ENCODE data around the gene FNDC8.
"Not testable (repeated sequence)": the region's sequence is repeated elsewhere in the genome, so short reads cannot be mapped to it uniquely, and the experiment has no call there.

The FNDC8 gene

DNA sequence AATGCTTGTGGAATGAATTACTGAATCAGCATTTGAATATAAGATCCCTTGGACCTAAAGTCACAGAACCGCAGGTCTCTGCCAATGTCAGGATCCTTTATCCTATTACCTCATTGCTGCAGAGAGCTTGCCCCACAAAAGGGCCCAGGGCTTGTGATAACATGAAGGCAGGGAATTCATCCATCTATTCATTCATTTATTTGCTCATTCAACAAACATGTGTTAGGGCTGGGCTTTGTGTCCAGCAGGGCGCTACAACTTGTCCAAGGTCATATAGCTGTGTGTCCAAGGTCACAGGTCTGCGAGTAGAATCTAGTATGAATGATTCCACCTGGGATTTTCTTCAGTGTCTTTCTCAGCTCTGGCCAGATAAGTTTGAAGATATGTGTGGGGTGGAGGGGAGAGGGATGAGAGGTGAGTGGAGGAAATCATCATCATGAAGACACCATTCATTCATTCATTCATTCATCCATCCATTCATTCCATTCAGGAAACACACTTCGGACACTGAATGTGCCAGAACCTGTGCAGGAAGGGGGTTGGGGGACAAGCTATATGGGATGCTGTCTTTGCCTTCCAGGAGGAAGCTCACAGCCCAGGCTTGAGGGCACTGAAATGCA is 24.9 kb downstream of the FNDC8 start:
- no peak for DNase-seq

DNA sequence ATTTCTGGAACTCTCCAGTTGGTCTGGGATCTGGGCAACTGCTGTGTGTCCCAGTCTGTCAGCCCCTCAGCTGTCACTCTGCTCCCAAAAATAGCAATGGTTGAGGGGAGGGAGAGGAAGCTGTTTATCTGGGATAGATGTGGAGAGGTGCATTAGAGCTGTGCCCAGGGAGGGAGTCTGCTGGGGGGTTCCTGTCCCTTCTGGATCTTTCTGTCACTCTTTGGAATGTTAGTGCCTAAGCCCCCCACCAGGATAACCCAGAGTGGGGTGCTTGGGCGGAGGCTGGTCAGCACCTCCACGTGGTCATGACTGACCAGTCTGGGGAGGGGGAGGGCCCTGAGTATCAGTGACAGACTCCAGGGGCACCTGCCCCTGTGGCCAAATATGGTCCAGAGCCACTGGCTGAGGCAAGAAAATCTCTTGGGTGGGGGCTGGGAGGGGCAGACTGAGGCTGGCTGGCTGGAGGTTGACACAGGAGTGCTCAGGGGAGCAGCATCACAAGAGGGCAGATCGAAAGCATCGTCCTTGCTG is 26.0 kb downstream of the FNDC8 start, which contains the start of gene UNC45B:
UNC45B (plus strand) TSS at position 443 of the 531 bp plus-strand sequence. CDS start 447 bp downstream, outside the sequence.
- DNase-seq = no peak

DNA sequence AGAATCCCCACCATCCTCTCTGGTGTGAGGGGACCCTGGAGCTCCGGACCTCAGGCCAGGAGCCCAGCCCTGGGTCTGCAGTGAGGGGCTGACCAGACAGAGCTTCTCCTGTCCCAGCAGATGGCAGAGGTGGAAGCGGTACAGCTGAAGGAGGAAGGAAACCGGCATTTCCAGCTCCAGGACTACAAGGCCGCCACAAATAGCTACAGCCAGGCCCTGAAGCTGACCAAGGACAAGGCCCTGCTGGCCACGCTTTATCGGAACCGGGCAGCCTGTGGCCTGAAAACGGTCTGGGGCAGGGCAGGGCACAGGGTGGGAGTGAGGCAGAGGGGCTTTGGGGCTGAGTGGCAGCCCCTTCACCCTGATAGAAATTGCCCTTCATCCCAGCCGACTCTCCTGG is 26.7 kb downstream of the FNDC8 start:
- no peak for DNase-seq

DNA sequence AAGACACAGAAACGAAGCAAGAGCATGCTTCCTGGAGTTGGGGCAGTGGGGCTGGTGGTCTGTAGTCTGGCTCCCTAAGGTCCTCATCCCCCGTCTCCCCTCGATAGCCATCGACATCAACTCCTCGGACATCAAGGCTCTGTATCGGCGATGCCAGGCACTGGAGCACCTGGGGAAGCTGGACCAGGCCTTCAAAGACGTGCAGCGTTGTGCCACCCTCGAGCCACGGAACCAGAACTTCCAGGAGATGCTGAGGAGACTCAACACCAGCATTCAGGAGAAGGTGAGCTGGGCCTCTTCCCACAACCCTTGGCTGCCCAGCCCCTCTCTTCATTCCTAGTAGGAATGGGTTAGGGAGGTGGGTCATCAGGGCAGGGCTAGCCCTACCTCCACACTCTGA is 28.5 kb downstream of the FNDC8 start:
- no peak for DNase-seq

DNA sequence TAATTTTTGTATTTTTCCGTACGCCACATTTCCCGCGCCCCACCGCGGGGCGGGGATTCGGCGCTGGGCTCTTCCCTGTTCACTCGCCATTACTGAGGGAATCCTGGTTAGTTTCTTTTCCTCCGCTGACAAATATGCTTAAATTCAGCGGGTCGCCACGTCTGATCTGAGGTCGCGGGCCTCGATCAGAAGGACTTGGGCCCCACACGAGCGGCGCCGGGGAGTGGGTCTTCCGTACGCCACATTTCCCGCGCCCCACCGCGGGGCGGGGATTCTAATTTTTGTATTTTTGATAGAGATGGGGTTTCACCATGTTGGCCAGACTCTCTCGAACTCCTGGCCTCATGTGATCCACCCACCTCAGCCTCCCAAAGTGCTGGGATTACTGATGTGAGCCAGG is 29.7 kb downstream of the FNDC8 start:
- not testable (repeated sequence) for DNase-seq

DNA sequence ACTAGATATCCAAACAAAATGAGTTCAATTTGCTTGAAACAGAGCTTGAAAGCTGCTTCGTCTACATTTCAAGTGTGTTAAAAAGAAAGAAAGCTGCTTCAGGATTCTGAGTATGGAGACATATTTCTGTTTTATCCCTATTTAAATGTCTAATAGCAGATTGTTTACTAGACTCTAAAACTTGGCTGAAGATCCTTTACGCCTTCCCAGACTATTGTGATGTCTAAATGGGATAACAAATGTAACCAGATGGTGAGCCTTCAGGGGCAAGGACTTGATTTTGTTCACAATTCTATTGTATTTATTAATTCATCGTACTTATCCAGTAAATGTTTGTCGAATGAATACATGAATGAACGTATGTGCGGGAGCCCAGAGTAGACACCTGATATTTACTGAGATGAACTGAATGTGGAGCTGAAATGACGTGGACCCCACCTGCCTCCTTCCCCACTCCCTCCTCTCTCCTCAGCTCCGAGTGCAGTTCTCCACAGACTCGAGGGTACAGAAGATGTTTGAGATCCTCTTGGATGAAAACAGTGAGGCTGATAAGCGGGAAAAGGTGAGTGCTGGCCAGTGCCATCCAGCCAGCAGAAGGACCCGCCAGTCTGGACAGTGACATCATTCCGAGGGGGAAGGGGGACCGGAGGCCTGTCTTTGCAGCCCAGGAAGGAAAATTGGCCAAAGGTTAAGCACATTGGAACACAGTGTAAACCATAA is 31.2 kb downstream of the FNDC8 start:
- DNase-seq = no peak

DNA sequence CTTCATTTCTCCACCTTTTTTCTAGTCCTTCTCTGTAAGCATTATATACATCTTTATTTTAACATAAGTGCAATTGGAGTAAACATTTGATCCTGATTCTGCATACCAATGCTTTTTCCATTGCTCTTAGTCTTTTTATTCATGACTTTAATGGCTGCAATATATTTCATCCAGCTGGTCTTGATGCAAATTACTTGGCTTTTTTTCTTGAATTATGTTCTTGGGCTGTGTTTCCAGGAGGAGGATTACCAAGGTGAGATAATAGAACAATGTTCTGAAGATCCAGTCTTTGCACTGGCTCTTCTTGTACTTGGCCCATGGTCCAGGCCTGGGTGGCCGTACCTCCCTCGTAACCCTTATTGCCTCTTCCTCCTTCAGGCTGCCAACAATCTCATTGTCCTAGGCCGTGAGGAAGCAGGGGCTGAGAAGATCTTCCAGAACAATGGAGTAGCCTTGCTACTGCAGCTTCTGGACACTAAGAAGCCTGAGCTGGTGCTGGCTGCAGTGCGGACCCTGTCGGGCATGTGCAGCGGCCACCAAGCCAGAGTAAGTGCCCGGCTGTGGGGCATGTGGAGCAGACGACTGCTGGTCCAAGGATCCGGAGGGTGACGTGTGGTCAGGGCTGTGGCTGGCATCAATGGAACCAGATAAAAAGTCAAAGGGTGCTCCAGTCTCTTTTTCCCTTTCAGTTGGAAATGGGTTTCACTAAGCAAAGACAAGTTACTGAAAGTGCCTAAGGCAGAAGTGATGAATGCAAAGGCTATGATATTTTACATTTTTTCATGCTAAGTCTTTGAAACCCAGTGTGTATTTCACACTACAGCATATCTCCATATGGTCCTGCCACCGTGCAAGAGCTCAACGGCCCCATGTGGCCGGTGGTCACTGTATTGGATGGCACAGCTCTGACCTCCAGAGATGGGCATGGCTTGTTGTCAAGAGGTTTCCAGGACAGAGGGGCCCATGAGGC is 33.1 kb downstream of the FNDC8 start:
- DNase-seq = no peak

DNA sequence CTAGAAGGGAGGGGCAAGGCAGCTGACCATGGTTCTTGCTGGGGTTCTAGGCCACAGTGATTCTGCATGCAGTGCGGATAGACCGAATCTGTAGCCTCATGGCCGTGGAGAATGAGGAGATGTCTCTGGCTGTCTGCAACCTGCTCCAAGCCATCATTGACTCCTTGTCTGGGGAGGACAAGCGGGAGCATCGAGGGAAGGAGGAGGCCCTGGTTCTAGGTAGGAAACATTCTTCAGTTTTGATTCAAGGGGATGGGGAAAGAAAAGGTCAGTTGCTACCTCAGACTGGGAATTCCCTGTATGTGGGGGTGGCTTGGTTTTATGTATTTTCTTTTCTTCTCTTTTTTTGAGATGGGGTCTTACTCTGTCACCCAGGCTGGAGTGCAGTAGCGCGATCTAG is 33.8 kb downstream of the FNDC8 start:
- DNase-seq = no peak

DNA sequence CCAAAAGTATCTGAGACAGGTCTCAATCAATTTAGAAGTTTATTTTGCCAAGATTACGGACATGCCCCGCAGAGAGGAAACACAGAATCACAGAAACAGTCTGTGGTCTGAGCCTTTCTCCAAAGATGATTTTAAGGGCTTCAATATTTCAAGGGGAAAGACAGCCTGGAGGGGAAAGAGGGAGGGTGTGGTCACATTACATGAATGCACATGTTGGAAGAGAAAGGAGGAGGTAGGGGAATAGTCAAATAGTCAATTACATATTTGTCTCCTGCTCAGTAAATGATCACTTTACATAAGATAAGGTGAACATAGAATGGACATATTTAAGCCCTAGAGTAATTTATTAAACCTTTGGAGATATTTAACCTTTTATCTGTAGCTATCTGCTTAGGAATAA is 38.5 kb downstream of the FNDC8 start:
- no peak for DNase-seq

DNA sequence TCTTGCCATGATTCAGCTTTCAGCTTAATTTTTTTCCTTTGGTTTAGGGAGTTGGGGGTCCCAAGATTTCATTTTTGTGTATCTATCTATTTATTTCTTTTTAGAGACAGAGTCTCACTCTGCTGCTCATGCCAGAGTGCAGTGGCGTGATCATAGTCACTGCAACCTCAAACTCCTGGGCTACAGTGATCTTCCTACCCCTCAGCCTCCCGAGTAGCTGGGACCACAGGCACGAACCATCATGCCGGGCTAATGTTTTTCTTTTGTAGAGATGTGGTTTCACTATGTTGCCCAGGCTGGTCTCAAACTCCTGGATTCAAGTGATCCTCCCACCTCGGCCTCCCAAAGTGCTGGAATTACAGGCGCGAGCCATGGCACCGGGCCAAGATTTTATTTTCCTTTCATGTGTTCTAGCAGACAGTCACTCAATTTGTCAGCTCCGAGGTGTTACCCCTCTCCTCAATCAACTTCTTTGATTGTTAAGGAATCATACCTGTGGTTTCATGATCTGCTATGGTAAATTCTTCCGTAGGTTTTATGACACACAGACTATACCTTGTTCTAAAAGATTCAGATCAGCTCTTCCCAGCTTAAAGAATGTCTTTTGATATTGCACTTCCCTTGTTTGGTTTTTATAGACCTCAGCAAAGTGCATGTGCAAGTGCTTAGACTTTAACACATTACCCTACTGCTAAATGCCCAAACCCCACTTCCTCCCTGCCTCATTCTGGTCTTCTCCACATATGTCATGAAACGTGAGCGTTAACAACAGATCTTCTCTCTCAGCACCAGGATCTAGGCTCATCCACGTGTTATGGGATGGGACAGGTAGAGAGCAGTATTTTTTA is 39.2 kb downstream of the FNDC8 start:
- no peak for DNase-seq

DNA sequence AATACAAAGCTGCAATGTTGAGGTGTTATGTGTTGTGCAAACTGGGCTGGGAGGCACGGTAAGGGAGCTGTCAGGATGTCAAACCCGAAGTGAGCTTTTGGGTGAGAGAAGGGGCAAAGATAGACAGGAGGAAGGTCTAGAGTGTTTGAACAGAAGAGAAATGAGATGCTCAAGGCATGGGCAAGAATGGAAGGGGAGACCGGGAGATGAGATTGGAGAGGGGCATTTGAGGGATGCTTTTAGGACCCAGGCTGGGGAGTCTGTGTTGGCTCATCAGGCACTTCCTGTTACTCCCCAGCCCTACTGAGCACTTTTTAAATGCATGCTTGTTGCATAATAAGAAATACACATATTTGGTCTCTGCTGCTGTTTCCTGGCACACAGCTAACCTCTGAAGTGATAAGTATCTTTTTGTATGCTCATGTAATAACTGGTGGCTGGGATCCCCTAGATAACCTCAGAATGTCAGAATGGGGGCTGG is 39.9 kb downstream of the FNDC8 start:
- DNase-seq = no peak

DNA sequence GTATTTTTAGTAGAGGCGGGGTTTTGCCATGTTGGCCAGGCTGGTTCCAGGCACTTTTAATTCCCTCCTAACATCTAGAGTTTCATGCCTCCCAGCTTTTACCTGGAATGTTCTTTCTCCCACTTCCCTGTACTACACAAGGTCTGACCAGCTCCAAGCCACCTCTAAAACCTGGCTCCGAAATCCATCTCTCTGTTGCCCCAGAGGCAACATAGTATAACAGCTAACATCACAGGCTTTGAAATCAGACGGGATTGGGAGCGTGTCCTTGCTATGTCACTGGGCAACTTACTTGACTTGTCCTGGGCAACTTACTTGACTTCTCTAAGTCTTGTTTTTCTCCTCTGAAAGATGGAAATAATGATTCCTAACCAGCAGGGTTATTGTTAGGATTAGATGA is 41.3 kb downstream of the FNDC8 start:
- DNase-seq = no peak

DNA sequence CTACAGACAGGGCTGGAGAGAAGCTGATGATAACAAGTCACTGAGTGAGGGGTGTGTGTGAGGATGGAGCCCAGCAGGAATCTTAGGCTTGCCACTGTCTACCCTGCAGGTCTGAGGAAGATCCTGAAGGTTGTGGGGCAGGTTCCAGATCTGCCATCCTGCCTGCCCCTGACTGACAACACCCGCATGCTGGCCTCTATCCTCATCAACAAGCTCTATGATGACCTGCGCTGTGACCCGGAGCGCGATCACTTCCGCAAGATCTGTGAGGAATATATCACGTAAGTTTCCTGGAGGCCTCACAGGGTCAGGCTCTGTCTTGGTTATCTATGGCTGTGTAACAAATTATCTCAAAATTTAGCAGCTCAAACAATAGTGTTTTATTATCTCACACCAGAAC is 42.5 kb downstream of the FNDC8 start:
- DNase-seq = no peak

DNA sequence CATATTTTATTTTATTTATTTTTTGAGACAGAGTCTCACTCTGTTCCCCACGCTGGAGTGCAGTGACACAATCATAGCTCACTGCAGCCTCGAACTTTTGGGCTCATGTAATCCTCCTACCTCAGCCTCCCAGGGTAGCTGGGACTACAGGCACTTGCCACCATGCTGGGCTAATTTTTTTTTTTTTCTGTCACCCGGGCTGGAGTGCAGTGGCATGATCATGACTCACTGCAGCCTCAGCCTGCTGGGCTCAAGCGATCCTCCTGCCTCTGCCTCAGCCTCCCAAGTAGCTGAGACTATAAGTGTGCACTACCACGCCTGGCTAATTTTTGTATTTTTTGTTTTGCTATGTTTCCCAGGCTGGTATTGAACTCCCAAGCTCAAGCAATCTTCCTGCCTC is 43.3 kb downstream of the FNDC8 start:
- DNase-seq = no peak

DNA sequence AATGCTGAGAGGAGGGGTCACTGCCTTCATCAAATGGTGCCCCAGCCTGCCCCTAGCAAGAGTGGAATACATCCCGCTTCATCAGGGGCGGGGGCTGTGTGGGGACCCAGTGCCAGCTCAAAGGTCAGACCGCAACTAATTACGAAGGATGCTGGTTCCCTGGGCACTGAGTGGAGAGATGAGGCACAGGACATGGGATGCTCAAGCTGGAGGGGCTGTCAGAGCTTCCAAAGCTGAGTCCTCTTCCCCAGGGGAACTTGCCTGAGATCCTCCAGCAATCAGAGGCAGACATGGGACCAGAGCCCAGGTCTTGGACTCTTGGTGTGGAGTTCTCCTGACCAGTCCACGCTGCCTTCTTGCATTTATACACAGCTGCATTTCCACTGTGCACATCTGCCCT is 45.1 kb downstream of the FNDC8 start:
- no peak for DNase-seq

DNA sequence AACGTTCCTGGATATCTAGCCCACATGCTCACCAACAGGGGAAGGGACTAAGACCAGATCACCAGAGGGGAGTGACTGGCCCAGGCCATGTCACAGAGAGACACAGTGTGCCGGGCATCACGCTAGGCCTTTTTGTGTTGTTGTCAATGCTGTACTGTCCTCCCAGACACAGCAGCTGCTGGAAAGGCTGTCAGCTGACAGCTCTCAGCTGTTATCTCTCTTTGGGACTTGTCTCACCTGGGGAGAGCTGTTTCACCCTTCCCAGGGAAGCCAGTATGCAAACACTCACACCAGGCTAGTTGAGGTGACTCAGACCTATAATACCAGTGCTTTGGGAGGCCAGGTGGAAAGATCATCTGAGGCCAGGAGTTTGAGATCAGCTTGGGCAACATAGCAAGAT is 45.6 kb downstream of the FNDC8 start:
- no peak for DNase-seq

DNA sequence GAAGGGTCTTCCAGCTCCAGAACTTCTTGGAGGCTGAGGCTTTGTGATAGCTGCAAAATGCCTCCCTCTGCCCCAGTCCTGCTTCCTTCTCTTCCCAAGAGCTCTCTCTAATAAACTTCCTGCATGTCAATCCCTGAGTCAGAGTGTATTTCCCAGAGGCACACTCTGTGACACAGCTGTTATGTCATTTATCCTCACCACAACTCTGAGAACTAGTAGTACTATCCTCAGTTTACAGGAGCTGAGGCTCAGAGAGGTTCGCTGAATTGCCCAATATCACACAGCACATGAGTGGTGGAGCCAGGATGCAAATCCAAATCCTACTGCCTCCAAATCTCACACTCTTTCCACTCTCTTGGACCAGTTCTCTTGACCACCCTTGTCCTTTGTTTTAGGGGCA is 46.3 kb downstream of the FNDC8 start:
- DNase-seq = no peak

DNA sequence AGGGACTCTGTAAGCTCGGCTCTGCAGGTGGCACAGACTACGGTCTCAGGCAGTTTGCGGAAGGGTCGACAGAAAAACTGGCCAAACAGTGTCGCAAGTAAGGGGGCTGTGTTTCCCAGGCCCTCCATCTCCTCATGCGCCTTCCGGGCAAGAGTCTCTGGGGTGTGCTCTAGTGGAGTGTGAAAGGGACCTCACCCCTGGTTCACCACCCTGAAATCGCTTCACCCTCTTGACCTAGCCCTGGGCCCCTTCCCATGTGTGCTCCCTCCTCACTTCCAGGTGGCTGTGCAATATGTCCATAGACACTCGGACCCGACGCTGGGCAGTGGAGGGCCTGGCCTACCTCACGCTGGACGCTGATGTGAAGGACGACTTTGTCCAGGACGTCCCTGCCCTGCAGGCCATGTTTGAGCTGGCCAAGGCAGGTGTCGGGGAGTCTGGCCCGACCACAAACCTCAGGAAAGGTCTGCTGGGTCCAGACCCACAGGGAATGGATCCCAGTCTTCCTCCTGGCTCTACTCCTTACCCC is 48.5 kb downstream of the FNDC8 start:
- DNase-seq = no peak

DNA sequence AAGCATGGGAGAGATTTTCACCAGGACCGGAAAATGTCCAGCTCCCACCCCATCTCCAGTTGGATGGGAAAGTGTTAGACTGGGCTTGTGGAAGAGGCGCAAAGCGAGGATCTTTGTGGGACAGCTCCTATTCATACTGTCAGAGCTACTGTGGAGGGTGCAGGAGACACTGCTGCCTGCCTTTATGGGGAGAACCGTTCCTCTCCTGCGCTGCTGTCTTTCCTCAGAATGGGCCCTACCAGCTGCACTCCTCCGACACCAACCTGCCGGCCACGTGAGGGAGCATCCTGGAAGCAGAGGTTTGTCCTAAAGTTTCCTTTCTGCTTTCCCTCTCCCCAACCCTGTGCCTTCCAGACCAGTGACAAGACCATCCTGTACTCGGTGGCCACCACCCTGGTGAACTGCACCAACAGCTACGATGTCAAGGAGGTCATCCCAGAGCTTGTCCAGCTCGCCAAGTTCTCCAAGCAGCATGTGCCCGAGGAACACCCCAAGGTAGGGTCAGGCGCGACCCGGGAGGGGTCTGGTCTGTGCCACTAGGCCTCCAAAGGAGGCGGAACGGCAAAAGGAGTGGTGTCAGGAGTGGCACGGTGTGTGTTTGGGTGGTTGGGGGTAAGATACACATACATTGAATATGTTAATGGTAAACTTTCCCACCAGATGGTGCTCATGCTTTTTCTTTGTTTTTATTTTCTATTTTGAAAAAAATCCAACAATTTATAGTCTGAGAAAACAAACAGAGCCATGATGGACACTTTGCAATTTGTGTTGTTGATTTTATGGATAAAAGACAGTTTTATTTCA is 49.8 kb downstream of the FNDC8 start:
- DNase-seq = no peak

DNA sequence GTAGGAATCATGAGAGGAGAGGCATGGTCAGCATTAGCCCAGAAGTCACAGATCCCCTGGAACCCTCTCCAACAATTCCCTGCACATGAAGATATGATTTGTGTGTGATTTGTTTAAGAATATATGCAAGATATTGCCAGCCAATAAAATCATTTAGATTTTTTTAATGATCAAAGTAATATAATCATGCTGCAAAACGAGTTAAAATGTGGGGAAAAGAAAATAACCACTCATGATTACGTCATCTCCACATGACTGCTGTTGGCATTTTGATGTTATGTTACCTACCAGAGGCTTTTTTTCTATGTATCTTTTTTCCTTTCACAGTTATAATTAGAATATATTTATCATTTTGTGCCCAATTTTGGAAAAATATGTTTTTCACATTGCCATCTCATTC is 50.4 kb downstream of the FNDC8 start:
- no peak for DNase-seq

DNA sequence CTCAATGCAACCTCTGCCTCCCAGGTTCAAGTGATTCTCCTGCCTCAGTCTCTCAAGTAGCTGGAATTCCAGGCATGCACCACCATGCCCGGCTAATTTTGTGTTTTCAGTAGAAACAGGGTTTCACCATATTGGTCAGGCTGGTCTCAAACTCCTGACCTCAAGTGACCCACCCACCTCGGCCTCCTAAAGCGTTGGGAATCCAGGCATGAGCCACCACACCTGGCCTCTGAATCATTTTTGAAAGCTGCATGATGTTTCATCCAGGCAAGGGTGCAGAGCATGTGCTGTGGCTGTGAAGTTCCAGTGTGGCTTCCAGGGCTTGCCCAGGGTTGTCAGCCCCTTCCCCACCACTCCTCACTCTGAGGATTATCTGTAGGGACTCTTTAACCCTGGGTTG is 50.9 kb downstream of the FNDC8 start:
- DNase-seq = not testable (repeated sequence)

Measured in NCI-H1694 (cell line).